Suppressor macrophage treated with lipopolysaccharide for 4 hours (primary cell): Measurements from ENCODE around the gene SLC6A18.
A peak's percentile ranks its signal among the peaks of the same experiment; 100 is the strongest.

ENCODE experiments used
- DNase-seq: peaks from one replicate; pipeline ENCODE4 v3.0.0-alpha.2; 2020

Gene SLC6A18

DNA sequence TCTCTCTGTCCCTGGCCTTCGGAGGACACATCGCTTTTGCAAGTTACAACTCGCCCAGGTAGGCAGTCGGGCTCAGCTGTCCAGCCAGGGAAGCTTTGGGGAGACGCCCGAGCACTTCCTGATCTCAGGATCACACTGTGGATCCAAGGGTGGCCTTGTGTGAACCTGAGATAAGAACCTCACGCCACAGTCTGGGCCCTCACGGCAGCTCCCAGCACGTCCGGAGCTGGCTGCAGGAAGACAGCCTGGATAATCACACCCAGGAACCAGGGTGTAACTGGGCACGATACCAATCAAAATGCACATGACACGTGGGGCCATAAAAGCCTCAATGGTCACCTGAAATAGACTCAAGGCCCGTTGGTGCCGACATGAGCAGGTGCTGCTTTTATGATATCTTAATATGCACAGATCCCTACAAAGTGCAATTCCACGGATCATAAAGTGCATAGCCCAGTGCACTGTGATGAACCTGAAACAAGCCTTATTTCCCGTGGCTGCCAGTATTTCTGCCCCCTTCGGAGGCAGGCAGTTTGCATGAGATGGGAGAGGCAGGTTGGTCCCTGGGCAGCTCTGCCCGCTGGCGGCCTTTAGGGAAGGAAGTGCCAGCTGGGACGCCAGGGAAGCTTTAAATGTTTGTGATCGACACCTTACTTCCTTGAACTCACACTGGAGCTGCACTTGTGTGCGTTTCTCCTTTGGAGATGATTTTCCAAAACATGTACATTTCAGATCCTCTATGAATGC lies 14.5 kb downstream of the SLC6A18 start:
- DNase-seq, result no peak

DNA sequence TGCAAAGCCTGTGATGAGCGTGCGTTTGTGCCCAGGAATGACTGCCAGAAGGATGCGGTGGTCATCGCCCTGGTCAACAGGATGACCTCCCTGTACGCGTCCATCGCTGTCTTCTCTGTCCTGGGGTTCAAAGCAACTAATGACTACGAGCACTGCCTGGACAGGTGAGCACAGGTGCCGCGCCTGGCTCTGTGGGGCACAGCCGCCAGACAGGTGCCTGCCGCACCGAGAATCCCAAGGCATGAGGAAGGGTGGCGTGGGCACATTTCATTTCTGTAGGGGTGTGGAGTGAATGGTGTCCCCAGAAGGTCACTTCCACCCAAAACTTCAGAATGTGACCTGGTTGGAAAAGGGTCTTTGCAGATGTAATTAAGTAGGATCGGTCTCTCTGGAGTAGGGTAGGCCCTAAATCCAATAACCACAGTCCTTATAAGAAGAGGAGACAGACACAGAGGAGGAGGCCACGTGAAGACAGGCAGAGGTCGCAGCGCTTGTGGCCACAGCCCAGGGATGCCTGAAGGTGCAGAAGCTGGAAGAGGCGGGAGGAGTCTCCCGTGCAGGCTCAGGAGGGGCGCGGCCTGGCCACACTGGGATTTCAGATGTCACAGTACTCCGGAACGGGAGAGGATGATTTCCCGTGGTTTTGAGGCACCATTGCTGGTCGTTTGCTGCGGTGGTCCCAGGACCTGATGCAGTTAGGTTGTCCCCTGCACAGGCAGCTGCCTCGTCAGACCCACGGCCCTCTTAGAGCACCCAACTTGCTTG lies 15.5 kb downstream of the SLC6A18 start:
- no peak for DNase-seq

GRCh38 chr5:1241509-1242080 lies 16.4 kb downstream of the SLC6A18 start:
- DNase-seq, result no peak

- no peak for DNase-seq
These were observed 17.7 kb downstream of the SLC6A18 start for GRCh38 chr5:1242733-1243486.

DNA sequence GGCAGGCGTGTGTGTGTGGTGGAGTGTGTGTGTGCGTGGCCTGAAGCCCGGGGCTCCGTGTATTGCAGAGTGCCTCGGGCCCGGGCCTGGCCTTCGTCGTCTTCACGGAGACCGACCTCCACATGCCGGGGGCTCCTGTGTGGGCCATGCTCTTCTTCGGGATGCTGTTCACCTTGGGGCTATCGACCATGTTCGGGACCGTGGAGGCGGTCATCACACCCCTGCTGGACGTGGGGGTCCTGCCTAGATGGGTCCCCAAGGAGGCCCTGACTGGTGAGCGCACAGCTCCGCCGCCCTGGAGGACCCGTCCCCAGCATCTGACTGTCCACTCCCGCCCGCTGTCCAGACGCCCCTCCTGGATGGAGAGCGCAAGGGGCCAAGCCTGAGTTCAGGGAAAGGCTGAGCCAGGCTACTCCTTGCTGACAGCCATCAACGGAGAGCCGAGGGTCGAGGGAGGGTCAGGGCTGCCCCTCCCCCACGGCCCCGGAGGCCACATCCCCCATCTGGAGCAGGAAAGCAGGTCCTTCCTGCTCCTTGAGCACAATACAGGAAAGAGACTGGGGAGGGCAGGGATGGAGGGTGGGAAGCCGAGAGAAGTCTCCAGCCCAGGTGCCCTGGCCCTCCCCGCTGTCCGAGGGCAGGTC lies 18.4 kb downstream of the SLC6A18 start:
- no peak for DNase-seq

GRCh38 chr5:1244255-1244654 lies 19.1 kb downstream of the SLC6A18 start:
- no peak for DNase-seq

DNA sequence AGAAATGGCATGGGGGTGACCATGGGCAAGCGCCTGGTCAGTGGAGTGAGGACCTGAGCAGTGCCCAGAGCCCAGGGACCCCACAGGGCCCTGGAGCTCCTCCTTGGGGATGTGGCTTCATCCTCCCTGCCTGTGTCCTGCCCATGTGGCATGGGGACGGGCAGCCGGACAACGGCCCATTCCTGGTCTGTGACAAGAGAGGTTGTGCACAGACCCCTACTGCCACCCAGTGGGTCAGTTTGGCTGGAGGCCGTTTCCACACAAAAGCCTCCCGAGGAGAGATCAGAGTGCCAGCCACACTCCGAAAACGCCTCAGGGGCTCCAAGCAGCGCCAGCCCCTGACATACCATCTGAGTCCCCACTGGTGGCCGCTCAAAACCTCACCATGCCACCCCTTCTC lies 19.8 kb downstream of the SLC6A18 start:
- no peak for DNase-seq

- no peak for DNase-seq
These were observed 20.9 kb downstream of the SLC6A18 start for GRCh38 chr5:1245905-1246576.

DNA sequence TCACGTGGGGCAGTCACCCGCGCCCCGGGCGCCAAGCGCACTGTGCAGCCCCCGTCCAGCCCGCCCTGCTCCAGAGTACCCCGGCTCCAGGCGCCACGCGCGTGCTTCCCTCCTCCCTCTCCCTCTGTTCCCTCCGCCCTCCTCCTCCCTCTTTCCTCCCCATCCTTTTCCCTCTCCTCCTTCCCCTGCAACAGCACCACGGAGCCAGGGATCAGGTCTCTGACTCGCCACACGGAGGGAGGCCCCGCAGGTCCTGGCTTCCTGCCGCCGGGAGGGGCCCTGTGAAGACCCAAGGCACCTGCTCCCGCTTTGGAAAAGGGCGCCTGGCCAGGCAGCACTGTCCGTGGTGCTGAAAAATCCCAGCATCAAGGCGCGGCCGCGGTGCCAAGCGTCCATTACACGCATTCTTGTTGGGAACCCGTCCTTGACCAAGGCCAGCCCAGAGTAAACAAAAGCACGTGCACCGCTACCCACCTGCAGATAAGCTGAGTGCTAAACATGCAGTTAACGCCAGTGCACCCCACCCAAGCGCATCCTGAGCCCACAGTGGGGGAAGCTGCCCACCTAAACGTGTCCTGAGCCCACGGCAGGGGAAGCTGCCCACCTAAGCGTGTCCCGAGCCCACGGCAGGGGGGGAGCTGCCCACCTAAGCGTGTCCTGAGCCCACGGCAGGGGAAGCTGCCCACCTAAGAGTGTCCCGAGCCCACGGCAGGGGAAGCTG lies 21.7 kb downstream of the SLC6A18 start:
- peak; percentile 5 for DNase-seq

DNA sequence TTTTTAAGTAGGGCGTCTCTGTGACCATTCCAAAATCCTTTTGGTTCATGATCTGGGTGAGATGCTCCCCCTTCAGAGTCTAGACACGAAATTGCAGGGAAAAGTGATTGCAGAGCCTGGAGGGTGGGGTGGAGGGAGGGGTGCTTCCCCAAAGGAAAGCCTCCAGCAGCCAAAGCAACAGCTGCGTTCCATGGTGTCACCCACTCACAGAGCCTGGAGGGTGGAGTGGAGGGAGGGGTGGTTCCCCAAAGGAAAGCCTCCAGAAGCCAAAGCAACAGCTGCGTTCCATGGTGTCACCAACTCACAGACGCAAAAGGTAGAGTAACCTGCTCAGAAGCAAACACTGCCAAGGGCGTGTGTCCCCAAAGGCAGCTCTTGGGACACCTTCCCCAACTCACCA lies 22.6 kb downstream of the SLC6A18 start:
- no peak for DNase-seq

DNA sequence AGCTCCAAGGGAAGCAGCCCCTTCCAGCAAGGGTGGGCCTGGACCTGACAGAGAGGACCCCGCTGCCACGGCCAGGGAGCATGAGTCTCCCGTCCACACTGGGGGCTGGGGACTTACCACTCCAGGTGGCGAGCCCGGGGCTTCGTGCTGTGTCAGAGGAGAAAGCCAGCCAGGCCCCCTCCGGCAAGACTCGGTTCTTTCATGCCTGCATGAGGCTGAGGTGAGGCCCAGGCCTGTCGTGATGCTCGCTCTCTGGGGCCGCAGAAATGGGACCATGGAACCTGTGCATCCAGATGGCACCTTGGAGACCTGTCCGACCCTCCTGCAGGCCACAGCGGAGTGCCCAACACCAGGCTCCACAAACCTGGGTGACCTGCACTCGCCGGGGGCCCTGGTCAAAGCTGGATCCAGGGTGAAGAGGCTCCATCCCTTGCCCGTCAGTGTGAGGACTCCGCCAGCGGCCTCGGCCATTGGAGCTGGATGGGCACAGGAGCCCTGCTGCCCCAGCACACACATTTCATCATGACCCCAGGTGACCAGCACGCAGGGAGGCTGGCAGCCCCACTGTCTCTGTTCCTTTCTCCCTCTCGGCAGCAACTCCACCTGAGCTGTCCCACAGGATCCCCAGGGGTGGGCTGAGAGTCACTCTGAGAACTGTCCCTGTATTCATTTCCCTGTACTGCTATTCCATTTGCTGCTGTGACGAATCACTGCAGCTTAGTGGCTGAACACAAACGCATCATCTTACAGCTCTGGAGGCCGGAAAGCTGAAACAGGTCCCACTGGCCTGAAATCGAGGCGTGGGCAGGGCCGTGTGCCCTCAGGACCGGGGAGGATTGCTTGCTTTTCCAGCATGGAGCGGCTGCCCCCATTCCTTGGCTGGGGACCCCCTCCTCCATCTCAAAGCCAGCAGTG lies 24.4 kb downstream of the SLC6A18 start:
- no peak for DNase-seq

DNA sequence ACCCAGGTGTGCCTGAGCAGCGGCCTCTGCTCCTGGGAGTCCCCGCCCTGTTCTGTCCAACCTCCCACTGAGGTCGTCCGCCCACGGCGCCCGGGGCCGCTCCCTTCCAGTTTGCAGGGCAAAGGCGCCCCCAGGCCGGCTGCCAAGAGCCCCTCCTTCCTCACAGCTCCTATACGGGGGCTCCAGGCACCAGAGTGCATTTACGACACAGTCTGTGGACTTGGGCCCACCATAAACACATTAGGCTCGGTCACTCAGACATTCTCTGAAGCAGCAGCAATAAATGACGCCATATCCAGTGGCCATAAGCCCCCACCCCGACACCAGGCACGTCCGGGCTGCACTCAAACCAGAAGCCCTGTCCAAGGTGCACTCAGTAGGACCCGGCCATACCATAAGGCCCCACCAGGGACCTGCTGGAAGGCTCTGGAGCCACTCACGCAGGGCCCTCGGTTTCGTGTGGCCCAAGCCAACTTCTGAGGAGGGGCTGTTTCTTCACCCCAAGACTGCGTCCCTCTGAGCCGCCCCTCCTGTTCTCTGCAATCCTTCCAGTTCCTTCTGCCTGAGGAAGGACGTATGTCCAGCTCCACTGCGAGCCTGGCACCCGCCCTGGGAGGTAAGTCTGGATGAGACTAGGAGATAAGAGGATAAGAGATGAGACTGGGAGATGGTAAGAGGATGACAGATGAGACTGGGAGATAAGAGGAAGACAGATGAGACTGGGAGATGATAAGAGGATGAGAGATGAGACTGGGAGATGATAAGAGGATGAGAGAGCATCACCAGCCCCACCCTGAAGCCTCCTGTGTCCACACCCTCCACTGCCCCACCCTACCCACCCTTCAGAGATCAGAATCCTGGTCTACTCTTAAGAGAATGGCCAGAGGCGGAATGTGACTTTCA lies 26.7 kb downstream of the SLC6A18 start:
- DNase-seq, result no peak

DNA sequence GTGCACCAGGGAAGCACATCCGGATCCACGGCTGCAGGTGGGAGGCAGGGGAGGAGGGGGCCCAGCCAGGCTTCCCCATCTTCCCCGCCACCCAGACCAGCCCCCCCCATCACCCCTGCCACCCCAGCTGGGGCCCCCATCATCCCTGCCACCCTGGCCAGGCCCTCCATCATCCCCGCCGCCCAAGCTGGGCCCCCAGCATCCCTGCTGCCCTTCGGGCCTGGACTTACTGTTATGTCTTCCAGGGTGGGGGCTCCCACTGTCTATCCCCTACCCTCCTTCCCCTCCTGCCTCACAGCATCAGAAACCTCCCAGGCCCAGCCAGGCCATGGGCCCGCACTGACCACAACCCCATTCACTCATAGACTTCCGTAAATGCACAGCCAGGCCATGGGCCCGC lies 27.5 kb downstream of the SLC6A18 start:
- DNase-seq, result no peak

DNA sequence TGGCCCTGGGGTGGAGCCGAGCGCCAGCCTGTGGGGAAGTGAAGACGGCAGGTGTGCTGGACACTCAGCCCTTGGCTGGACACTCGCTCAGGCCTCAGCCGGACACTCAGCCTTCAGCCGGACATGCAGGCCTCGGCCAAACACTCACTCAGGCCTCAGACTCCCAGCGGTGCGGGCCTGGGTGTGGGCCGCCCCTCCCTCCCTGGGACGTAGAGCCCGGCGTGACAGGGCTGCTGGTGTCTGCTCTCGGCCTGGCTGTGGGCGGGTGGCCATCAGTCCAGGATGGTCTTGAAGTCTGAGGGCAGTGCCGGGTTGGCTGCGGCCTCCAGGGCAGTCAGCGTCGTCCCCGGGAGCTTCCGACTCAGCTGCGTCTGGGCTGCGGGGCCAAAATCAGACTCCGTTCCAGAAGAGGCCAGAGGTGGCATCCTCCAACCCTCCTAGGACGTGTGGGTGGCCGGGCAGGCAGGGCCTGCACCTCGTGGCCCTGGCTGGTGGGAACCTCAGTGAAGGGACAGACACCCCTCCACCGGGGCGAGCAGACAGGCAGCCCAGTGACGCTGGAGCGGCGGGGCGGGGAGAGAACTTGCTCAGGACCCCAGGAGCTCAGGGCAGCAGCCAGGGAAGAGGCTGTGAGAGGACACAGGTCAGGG lies 28.4 kb downstream of the SLC6A18 start:
- no peak for DNase-seq

DNA sequence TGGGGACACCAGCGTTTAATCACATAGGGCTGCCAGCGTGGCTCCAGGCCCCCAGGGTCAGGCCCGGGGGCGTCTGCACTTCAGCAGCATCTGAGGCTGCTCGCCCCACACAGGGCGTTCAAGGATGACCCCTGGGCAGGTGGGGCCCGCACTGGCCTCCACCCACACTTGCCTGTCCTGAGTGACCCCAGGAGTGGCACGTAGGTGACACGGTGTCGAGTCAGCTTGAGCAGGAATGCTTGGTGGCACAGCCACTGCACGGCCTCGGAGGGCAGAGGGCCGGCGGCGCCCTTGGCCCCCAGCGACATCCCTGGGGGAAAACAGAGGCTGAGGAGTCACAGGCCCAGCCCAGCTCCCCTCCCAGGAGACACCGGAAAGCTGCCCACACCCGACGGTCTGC lies 29.0 kb downstream of the SLC6A18 start:
- DNase-seq, result no peak

DNA sequence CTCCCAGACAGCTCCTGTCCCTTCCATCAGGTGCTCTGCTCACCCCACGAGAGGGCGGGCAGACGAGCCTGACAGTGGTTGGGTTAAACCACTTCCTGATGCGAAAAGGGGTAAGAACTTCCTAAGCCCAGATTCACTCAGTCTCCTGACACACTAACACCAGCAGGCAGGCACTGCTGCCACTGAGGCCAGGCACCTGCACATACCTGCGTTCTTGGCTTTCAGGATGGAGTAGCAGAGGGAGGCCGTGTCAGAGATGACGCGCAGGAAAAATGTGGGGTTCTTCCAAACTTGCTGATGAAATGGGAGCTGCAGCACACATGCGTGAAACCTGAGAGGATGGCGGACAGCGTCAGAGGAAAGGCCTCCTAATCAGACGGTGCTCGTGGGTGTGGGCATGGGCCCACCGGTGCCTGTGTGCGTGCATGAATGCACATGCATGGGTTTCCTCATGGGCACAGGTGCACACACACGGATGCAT lies 29.9 kb downstream of the SLC6A18 start:
- DNase-seq, result no peak

DNA sequence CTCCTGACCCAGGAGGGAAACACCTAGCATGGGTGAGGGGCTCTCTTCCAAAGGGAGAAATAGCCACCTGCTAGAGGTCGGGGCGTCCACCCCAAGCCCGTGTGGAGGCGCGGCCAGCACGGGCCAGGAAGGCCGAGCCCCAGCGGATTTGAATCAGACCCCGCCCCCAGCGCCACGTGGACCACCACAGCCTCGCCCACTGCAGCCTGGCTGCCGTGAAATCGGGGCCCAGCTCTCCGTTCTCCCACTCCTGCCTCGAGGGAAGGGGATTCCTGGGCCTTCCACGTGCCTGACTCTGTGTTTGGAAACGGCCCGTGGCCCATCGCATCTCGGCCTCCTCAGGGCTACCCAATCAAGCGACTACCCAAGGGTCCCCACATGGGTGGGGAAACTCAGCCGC lies 31.6 kb downstream of the SLC6A18 start:
- no peak for DNase-seq

DNA sequence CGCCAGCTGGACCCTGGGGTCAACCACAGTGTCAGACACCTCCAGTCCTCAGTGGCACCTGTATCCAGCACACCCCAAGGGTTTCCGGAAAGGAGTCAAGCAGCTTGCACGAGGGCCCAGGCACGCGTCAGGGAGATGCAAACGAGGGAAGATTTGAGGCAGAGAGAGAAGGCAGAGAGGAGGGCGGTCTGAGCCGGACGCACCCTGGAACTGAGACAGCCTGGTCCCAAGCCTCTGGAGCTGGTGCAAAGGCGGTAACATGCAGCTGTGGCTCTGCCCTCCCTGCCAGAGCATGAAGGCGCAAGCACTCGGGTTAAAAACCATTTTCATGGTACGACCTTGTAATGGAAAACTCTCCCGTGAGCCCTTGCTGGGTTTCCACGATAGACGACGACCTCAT lies 32.2 kb downstream of the SLC6A18 start:
- no peak for DNase-seq

- no peak for DNase-seq
These were observed 32.7 kb downstream of the SLC6A18 start for GRCh38 chr5:1257841-1258240.
